Posterior cingulate gyrus (tissue), 11 donors: Measurements from ENCODE around the gene CDYL.

ENCODE experiments used
- DNase-seq, 10 donors: peaks; one replicate each; pipeline versions ENCODE4 v3.0.0 to v3.0.0-alpha.2; 2020 to 2021; ENCODE audit warnings: mixed read lengths in 3 of 10
- intact Hi-C: fragments of 100-400 bp; cut with DNase I; formaldehyde crosslinking; loops from one replicate; pipeline ENCODE4 v1.15.1; 2023

Gene CDYL

DNA sequence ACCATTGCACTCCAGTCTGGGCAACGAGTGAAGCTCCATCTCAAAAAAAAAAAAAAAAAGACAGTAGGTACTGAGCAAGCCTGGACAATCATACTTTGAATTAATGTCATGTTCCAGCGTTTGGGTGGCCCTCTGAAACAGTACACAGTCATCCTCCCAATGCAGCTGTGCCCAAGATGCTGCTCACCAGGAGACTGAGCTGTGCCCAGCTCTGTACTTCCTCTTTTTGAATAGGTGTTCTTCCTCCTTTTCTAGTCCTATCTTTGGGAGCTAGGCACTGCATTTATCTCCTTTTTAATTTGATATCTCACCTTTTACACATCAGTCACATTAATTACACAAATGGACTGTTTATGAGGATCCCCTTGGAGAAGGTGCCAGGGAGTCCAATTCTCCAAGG, 126.2 kb downstream of the CDYL start:
- DNase-seq, result no peak
- intact Hi-C loops, result no loop called here

GRCh38 chr6:4903121-4903520, 126.9 kb downstream of the CDYL start:
- DNase-seq, result no peak
- intact Hi-C loops, result no loop called here

- intact Hi-C loops, result no loop called here
- DNase-seq, result no peak
These were observed 127.7 kb downstream of the CDYL start for GRCh38 chr6:4903751-4904370.

- DNase-seq, result no peak
These were observed 128.3 kb downstream of the CDYL start for GRCh38 chr6:4904461-4905025.

DNA sequence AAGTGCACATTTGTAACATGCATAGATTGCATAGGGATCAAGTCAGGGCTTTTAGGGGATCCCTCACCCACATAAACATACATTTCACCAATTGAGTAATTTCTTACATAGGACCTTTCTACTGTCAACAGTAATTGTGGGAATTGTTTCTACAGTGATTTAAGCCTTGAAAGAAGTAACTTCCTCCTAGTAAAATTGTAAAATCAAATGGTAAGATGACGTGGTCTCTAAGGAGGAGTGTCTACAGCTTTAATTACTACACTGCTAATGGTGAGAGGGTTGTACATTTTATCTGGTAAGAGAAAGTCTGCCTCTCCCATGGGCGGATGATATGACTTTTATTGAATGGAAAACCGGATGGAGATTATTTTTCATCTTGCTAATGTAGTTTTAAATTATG, 129.6 kb downstream of the CDYL start:
- no peak for DNase-seq
- intact Hi-C loops, result no loop called here

More at GRCh38 chr6:4904461-4905025, 128.3 kb downstream of the CDYL start:
- intact Hi-C loops, result no loop called here

- peak in 1 of 10 donors; percentile 65 for DNase-seq
- intact Hi-C loops, result no loop called here
These were observed 130.4 kb downstream of the CDYL start for GRCh38 chr6:4906293-4907276.

DNA sequence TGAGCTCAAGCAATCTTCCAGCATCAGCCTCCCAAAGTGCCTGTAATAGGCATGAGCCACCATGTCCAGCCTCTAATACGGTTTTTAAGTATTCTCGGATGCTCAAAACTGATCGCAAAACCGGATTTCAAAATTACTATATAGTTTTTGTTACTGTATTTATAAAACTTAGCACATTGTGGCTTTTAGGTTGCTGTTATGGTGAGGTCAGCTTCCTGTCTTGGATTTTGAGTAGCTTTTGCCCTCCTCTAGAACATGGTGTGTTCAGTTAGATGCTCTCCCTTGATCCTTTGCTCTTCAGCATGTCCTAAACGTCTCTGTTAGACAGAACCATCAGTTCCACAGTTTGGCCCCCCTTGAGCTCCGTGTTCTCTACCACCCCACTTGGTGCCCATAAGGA, 131.4 kb downstream of the CDYL start:
- intact Hi-C loops, result no loop called here
- no peak for DNase-seq

- intact Hi-C loops, result no loop called here
- DNase-seq, result no peak
These were observed 131.9 kb downstream of the CDYL start for GRCh38 chr6:4908062-4908461.

- DNase-seq, result peak in 1 of 10 donors; percentile 33
- intact Hi-C loops, result no loop called here
These were observed 133.0 kb downstream of the CDYL start for GRCh38 chr6:4909063-4909706.

DNA sequence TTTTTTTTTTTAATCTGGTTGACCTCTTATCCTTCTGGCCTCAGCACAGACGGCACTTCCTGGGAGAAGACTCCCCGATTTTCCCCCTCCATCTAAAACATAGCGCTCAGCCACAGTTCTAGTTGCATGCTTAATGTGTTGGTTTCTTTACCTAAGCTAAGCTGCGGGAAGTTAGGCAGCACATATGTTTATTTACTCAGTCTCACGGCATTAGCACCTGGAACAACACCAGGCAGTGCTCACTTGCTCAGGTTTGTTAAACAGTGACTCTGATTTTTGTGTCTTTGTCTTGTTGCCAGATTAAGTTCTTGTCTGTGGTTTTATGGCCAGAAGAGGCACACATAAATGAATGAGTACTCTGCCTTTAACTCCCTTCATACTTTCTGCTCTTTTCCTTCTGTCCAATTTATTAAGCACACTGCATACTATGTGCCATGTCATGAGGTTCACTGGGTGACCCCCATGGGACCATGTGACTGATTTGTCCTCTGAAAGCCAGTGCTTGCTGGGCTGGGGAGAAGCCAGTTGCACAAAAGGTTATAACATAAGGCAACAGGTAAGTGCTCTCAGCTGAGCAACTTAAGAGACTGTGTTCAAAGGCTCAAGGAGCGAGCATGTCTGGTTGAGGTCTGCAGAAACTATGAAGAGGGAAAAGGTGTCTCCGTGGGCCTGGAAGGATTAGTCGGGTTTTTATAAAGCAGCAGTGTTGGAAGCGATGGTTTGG, 134.0 kb downstream of the CDYL start:
- intact Hi-C loops, result no loop called here
- DNase-seq, result peak in 1 of 10 donors; percentile 28

- peak in 1 of 10 donors; percentile 37 for DNase-seq
- intact Hi-C loops, result no loop called here
These were observed 136.4 kb downstream of the CDYL start for GRCh38 chr6:4912559-4912958.

DNA sequence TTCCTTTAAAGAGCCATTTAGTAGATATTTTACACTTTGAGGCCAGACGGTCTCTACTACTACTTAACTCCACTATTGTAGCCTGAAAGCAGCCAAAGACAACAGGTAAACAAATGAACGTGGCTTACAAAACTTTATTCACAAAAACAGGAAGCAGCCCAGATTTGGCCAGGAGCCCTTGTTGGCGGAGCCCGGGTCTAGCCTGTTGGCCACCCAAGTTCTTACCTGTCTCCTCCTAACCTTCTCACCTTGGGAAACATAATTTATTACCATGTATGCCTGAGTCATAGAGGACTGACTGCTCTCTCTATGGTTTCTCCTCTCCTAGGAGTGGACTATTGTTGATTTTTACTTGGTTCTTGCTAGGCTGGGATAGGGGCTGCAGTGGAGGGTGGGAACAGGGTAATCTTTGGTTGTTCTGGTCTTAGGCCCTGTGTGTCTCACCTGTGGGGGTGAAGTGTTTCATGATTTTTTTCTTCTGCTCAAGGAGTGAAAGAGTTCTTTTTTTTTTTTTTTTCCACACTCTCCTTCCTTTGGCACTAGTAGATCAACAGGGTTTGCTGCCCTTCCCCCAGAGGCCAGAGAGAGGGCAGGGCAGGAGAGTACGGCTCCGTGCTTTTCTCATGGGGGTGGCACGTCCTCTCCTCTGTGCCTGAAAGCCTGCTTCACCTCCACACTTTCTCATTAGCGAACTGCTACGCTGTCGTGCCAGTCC, 137.7 kb downstream of the CDYL start:
- intact Hi-C loops, result no loop called here
- DNase-seq, result peak in 1 of 10 donors; percentile 66

DNA sequence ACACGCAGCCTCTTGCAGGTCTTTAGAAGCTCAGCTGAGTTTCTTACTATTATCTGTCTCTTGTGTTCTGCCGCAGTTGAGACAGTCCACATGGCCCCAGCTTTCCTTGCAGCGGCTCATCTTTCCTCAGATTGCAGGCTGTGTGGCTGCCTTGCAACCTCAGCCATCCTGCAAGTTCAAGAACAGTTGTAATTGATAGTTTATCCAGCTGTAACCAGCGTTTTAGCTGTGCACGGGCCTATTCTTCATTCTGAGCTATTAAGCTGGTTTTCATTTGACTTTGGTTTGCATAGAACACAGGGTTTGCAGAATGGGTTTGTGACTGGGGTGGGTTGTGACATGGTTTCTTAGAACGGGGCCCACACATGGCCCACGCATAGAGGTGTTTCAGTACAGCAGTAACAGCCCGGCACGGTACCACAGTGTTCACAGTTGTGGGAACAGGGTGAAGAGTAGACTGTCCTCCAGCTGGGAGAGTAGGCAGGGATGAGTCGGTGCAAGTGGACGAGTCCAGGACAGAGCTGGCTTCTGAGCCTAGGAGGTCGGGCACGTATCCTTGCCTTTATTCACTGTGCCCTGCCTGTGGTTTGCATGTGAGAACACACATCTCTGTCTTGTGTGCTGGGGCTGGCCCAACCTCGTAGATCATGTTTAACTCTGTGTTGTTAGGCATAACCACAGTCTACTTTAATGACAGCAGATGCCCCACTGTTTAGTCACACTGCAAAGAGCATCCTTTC, 138.4 kb downstream of the CDYL start:
- DNase-seq, result peak in 1 of 10 donors; percentile 84
- intact Hi-C loops, result no loop called here

DNA sequence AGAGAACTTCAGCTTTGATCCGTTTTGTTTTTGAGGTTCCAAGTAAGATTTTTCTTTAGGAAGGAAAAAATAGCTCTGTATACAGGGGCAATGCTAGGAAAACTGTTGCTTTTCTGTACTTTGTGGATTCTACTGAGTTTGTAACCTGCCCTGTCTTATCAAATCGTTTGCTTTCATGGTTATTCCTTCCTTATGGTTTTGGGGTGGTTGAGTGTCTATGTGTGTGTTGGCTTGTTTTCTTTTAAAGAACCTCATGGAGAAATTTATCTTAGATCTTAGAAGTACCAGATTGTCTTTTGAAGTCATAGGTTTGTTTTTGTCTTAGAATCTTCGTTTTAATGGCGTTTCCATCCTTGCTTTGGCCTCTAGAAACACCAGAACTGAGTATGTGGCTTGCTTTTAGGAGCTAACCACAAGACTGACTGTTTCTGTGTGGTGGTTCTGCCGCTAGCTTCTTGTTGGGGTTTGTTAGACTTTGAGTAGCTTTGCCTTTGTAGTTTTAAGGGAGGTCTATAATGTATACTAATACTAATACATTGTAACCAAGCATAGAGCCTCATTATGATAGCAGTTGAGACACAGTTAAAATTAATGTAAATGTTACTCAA, 140.9 kb downstream of the CDYL start:
- intact Hi-C loops, result no loop called here
- DNase-seq, result peak in 1 of 10 donors; percentile 3

- DNase-seq, result peak in 1 of 10 donors; percentile 8
- intact Hi-C loops, result no loop called here
These were observed 144.8 kb downstream of the CDYL start for GRCh38 chr6:4920914-4921410.

DNA sequence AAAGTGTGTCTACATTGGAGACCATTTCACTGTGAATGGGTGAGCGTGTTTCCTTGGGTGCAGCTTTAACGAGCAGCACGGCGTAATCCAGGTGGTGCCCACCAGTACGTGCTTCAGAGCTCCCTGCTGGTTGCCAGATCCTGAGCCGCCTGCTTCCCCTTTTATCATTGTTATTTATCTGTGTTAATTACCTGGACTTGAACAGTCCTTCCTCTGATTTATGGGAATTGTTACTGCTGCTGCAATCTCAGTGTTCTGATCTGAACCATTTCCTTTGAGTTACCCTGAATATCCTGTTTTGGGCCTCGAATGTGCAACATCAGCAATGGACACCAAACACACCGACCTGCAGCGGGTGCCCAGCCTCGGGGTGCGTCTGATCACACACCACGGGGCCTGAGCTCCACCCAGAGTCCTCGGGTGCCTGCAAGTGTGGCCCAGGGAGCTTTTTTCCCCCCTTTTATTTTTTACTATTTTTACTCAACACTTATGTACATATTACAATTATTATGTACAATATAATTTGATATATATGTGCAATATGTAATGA, 146.4 kb downstream of the CDYL start:
- DNase-seq, result peak in 1 of 10 donors; percentile 29
- intact Hi-C loops, result no loop called here

DNA sequence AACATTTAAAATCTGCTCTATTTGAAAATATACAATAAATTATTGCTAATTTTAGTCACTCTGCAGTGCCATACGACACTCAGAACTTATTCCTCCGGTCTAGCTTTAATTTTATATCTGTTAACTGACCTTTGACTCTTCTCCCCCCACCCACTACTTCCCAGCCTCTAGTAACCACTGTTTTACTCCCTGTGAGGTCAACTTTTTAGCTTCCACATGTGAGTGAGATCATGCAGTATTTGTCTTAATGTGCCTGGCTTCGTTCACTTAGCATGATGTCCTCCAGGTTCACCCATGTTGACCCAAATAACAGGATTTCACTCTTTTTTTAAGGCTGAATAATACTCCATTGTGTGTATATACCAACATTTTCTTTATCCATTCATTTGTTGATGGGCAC, 146.9 kb downstream of the CDYL start:
- intact Hi-C loops, result no loop called here
- DNase-seq, result no peak
